NCI-H2029 (cell line): ENCODE measurements around the gene UMPS.
A peak's percentile ranks its signal among the peaks of the same experiment; 100 is the strongest.

Experiments used
- DNase-seq: peaks from one replicate; lab custom pipeline; 2025; lab: John Stamatoyannopoulos, UW

The UMPS gene

DNA sequence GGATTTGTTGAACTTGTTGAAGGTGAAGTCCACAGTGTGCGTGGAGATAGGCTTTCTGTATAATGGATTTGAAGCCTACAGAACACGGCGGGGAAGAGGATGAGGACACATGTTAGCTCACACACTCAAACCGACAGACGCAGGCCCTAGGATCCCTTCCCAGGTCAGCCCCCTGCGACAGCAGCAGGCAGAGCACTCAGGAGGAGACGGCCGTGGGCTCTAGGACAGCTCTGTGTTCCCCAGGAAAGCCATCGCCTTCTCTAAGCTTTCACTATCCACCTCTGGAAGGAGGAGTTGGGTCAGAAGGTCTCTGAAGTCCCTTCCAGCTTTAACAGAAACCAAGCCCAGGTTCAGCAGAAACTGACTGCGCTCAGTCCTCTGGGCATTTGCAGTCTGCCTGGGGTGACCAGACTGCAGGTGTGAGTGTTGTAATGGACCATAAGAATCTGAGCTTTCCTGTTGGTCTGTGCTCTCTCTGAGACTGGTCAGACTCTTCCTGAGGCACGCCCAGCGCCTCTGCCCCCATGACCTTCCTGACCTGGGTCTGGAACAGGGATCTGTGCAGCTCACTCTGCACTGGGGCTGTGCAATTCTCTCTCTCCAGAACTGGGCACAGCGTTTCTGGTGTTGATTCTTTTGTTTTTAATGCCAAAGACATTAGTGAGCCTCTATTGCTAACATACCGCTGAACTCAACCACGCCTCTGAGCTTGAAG, 33.5 kb downstream of the UMPS start:
- DNase-seq: no peak

DNA sequence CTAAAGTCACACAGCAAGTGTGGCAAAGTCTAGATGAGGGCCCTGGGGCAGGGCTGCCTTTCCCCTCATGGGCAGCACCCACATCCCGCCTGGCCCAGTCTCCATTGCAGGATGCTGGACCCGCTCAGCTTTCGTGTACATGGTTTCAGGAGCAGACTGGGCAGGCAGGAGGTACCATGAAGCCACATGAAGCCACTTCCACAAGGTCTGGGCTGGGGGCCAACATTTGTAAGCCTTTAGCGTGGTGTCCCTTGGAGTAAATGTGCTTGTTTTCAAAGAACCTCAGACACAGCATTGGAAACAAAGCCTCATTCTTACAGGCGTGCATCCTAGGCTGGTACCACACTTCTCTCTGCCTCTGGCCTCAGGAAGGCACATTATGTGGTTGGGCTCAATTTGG, 34.5 kb downstream of the UMPS start:
- no peak for DNase-seq

DNA sequence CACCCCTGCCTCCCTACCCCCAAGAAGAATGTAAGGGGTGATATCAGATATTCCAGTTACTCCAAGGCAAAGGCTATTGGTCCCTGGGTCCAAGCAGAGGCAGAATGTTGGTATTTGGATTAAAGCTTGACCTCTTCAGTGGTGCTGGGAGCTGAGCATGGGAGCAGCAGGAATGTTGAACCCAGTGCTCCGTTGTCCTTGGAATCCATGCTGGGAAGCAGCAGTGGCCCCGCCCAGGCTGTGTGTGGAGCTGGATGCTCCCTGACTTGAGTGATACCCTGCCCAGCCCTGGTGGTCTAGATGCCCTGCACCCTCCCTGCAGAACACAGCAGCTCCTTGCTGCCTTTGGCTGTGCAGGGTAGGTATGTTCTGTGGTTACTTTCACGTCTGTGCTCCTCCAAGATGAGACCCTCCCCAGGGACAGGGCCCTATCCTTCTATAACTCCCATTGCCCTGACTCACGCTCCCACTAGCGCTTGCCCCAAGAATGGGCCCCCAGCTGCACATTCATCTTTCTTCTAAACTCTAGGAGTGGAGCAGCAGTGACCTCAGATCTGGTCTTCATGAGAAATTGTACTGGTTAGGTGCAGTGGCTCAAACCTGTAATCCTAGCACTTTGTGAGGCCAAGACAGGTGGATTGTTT, 35.1 kb downstream of the UMPS start:
- no peak for DNase-seq

DNA sequence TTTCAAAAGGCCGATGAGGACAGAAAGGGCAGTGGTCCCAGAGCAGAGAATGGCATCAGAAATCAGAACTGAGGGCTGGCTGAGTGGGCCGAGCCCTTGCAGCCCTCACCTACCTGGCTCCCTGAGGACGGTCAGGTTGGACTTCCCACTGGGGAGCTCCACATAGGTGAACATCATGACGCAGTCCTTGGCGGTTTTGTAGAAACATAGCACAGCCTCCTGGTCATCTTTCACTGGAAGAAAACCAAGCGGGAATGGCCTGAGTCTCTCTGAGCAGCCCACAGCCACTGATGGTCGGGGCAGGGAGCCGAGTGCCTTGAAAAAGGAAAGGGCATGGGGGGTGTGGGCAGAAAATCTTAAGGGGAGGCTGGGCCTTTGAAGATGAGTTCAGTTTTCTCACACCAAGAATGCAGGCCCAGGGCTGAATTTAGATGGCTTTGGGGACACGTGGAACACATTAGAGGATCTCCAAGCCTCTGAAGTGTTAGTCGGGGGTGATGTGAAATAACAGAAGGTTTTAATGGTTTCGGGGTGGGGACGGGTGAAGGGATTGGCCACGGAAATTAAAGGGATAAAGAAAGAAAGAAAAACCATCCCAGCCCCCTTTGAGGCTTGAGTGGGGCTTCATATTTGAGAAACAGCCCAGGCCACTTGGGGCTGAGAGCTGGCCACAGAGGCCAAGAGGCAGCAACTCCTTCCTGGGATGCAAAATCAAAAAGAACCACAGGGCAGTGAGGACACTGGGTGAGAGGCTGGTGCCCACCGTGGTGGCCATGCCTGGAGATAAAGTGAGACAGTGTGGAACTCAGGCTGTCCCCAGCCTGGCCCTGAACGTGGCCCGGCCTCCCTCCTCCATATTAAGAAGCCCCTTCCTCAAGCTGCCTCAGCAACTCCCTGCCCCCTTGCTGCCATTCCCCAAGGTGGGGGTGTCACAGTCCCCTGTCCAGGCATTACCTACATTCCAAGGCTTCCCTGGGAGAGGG, 36.2 kb downstream of the UMPS start:
- no peak for DNase-seq

DNA sequence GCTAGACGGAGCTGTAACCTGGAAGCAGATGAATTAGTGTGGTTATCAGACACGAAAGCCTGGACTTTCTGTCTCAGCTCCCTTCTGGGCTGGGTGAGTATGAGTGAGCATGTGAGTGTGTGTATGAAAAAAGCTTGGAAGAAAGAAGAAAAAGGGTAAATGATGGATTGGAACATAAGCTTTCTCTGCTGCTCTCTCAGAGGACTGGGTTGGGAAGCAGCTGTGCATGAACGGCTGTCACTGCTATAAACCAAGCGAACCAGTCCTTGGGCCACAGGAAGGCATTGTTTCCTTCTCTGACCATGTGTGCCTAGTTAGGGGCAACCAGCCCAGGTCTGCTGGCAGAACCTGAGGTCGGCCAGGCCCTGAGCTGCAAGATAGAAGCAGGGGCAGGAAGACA, 37.0 kb downstream of the UMPS start:
- DNase-seq: no peak

DNA sequence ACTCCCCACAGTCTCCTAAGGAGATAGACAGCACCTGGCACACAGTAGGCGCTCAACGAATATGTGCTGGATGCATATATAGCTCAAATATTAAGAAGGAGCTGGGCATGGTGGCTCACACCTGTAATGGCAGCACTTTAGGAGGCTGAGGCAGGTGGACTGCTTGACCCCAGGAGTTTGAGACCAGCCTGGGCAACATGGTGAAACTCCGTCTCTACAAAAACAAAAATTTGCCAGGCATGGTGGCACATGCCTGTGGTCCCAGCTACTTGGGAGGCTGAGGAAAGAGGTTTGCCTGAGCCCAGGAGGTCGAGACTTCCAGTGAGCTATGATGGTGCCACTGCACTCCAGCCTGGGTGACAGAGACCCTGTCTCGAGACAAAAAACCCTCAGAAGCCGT, 37.4 kb downstream of the UMPS start:
- no peak for DNase-seq

DNA sequence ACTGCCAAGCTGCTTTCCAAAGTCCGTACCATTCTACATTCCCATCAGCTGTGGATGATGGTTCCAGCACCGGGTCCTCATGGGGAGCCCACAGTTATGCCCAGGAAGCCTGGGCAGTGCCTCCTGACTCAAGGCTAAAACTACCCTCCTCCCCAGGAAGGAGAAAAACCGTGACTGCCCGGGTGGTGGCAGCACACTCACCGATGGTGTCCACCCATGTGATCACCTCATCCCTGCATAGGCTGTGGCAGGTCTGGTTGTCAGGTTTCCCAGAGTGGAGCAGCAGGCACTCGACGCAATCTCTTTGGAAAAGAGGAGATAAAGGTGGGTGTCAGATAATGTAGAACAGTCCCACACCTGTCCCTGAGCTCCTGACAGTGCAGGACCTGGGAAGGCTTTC, 38.6 kb downstream of the UMPS start:
- DNase-seq: peak; percentile 12

DNA sequence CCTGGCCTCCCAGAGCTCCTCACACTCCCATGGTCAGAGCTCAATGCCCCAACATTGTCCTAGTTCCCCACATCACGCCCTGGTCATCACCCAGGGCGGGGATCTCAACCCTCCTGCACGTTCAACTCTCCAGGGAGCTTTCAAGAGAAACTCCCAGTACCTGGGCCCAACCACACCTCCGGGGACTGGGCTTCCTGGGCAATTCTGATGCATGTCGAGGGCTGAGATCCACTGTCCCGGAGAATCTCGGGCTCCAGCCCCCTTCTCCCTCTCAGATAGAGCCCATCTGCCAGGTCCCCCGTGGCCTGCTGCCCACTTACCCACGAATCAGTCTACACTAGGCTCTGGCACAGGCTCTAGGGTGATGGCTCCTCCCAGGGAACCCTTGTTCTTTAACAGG, 39.2 kb downstream of the UMPS start:
- DNase-seq: no peak

DNA sequence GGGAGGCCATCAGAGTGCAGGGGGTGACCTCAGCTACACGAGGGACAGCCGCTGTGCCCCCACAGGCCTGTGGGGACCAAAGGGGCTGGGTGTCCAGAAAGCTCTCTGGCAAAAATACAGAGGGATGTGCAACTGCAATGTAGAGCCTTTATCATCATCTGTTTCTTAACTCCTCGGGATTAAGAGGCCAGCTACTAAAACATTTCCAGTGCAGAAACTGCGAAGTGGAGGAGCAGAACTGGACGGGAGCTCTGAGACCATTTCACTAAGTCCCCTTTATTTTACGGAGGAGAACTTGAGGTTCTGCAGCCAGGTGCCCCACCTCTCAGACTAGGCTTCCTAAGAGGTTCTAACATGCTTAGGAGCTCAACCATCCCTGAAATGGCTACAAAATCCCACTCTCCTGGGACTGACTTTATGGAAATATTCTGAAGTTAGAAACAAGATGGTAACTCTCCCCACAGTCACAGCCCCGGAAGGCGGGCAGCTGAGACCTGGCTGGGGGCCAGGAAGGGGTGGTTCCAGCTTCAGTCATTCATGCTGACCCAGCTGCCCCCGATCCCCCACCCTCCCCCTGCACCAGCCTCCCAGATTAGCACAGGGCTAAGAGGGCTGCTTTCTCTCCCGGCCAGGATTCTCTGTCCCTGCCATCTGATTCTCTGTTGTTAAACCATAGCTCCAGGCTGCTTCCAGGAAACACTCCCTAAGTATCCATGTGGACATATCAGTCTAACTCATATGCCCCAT, 40.3 kb downstream of the UMPS start:
- no peak for DNase-seq

DNA sequence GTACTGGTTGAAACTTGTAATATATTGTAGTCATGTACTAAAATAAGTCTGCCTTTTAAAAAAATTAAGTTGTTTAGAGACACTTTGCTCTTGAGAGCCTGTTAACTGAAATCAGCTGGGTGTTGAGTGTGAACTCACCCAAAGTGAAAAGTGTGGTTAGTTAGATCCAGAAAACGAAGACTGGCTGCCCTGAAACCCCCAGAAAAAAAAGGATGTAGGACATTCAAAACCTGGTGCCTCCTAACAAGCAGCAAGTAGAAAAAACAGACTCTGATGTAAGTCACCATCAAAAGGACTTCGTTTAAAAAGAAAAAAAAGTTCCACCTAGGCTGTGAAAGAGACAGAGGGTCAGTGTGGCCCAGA, 40.8 kb downstream of the UMPS start:
- DNase-seq: no peak

DNA sequence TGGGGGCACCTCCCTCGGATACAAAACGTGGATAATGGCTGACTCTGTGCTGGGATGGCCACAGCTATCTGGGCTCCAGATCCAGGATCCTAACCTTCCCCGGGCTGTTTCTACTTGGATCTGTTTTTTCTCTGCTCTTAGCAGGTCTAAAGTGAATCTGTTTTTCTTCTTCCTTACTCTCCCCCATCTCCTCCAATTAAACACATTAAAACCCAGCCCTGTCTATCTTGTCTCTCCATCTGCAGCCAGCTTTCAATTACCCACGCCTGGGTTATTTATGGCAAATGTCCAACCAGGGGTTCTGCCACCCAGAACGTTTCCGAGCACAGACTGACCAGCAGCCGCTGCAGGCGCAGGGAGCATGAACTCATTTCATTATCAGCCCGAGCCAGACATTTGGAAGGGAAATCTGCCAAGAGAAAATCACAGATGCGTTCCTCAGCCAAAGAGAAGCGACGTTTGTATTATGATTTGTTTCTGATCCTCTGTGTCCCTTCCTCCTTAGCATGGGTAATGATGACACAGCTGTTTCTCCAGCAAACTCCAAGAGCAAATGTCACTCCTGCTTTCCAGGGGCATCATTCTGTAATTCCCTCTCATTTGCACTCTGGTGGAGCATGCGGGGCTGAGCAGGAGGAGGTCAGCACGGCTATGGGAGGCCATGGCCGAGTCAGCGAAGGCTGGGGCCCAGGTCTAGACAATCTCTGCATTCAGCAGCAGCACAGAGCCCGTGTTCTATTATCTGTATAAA, 42.0 kb downstream of the UMPS start:
- no peak for DNase-seq

DNA sequence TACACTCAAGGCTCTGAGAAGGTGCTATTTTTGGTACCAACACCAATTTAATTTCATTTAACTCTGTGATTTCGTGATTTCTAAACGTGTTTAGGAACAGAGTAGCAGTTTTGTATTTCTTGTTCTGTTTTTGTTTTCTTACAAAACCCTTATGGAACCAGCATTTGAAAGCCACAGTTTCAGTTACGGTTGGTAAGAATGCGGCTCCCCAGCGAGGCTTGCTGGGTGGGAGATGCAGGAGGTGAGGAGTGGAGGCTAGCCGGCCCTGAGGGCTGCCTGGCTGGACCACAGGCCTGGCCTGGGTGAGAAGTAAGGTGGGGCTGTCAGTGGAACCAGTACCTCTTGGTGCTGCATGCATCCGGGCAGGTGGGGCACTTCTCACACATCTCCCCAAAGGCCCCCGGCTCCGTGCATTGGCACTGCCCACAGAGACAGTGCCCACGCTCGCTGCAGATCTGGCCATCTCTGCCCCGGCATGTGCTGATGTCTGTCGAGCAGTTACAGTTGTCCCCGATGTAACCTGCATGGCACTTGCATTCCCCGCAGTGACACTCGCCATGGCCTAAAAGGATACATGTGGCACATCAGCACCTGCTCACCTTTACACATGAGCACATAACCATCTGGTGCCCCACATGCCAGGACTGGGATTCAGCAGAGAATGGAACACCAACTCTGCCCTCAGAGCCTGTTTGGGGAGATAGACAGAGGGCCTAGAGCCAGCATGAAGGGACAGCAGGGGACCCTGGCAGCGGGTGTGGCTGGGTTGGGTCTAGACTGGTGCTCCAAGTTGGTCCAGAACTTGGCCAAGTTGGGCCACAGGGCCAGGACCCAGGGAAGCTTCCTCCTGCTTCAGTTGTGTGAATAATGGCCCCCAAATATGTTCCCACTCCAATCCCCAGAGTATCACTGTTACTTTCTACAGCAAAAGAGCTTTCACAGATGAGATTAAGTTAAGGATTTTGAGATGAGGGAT, 43.4 kb downstream of the UMPS start:
- no peak for DNase-seq

DNA sequence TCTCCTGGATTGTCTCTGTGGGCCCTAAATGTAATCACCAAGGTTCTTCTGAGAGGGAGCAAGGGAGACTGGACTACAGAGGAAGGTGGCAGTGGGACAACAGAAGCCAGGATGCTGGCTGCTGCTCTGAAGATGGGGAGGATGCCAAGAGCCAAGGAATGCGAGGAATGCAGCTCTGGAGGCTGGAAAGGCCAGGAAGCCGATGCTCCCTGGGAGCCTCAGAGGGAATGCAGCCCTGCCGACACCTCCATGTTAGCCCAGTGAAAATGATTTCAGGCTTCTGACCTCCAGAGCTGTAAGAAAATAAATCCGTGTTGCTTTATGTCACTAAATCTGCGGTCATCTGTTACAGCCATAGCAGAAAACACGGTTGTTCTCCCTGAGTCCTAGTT, 44.1 kb downstream of the UMPS start:
- DNase-seq: no peak

DNA sequence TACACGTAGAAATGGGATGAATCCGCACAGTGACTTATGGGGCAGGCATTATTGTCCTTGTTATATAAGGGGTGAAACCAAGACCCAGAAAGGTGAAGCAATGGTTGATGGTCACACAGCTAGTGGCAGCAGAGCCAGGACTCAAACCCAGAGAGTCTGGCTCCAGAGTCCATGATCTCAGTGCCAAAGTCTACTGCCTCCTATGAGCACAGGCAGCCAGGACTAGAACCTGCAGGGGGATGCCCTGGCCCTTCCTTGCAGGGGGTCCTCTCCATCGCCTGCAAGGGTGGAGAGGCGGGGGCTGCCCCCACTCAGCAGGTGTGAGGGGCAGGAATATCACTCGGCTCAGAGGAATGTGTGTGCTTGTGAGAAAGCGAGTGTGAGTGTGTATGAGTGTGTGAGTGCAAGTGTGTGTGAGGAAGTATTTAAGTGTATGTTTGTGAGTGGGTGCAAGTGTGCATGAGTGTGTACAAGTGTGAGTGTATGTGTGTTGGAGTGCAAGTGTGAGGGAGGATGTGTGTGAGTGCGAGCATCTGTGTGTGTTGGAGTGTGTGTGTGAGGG, 44.7 kb downstream of the UMPS start:
- no peak for DNase-seq

DNA sequence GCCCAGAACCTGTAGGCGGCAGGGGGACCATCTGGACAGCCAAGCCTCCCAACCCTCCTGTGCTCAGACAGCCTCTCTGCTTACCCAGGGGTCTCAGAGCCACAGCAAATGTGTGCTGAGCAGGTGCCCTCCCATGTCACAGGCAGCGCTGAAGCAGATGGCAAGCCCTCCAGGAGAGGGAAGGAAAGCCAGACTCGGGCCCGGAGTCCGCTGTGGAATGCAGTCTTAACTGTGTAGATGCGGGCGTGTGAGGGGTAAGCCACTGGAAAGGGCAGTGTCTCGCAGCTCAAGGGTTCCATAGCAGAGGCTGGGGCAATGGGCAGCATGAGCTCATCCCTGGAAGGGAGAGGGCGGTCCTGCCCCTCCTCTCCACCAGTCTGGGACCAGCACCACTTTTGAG, 45.6 kb downstream of the UMPS start:
- DNase-seq: no peak

DNA sequence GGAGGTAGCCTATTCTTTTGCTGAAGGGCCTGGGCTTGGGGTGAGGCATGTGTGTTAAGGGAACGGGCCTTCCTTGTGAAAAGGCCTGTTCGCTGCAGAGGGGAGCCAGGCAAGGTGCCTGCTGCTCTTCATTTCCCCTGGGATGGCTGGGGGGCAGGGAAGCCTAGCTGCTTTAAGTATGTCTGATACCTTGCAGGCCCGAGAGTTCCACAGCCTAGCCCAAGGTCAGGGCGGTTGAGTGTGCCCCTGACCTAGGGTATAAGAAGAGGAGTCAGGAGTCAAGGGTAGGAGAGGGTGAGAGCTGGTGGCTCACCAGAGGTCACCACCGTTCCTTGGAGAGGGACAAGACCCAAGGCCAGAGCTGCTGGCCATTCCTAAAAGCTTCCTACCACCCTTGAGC, 46.6 kb downstream of the UMPS start:
- no peak for DNase-seq

DNA sequence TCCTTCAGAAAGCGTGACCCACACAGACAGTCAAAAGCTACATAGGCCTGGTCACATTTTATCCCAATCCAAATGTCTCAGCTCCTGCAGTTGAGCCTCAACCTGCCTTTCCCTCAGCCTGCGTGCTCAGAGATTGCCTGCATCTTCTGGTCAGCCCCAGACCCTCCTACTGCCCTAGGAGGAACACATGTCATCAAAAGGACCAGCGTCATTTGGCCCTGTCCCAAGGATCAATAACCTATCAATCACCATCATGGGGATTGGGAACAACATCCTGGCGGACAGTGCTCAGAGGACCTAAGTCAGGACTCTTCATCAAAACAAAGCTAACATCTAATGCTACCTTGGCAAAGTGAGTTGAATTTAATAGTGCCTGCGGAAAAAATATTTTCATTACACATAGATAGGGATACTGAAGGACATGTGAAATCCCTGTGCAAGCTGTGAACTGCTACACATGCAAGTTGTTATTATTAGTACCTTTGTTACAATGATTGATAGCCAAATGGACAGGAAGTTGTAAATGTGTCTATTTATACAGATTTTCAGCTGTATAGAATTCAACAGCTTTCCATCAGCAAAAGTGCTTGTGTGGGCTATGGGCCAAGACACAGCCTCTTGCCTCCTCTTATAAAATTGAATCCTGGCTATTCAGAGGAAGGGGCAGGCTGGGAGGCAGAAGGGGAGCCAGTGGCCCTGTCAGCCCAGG, 47.7 kb downstream of the UMPS start:
- no peak for DNase-seq

DNA sequence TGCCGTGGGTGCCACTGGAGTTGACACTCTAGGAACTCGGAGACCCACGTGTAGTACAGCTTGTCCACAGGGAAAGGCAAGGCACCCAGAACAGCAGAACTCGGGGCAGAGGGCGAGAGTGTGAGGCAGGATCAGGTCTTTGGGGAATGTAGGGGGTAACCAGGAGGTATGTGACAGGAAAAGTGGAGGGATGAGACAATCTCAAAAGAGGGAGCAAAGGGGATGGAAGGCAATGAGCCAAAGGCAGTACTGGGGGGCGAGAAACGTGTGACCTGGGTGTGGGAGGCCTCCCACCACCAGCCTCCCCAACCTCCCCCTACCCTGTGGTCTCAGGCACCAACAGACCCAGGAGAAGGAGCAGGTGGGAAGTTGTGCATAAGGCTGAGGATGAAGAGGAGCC, 48.9 kb downstream of the UMPS start:
- DNase-seq: no peak

DNA sequence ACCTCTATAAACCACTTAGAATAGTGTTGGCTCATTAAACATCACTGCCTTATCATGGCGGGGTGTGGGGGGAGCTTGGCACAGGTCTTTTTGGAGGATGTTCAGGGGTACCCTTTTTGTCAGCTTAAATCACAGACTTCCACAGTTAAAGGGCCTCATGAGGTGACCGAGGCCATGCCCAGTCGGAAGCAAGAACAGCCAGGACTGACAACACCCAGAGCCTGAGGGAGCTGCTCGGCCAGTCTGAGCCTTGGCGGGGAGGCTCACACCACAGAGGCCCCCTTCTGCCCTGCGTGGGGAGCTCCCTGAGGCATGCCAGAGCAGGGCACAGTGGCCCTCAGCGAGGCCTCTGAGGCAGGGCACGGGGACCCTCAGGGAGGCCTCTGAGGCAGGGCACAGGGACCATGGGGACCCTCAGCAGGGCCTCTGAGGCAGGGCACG, 49.5 kb downstream of the UMPS start:
- DNase-seq: no peak
